Measurements from ENCODE around the gene CEACAM5. TPM values are rescaled to one million over a fixed set of nuclear protein-coding genes. Genes with fewer than 3 reads are reported as not detected.
"Not testable (repeated sequence)": the region's sequence is repeated elsewhere in the genome, so short reads cannot be mapped to it uniquely, and the experiment has no call there.

CEACAM5 gene
- polyA plus RNA-seq, 12 donors, result 0.05 to 23.2 (median 0.21) TPM; not detected in 5

GRCh38 chr19:41699968-41700323 lies 8.5 kb upstream of the CEACAM5 start:
- no peak for DNase-seq

- no peak for DNase-seq
These were observed 7.8 kb upstream of the CEACAM5 start for GRCh38 chr19:41700381-41701195.

- DNase-seq, result no peak
These were observed 6.9 kb upstream of the CEACAM5 start for GRCh38 chr19:41701401-41702075.

GRCh38 chr19:41702171-41702651 lies 6.2 kb upstream of the CEACAM5 start:
- no peak for DNase-seq

GRCh38 chr19:41703602-41704293 lies 4.7 kb upstream of the CEACAM5 start:
- no peak for DNase-seq

- no peak for DNase-seq
These were observed 2.8 kb upstream of the CEACAM5 start for GRCh38 chr19:41705393-41706174.

- no peak for DNase-seq
These were observed 1.5 kb upstream of the CEACAM5 start for GRCh38 chr19:41706741-41707501.

GRCh38 chr19:41707502-41707812 lies 969 bp upstream of the CEACAM5 start:
- DNase-seq, result no peak

- no peak for DNase-seq
These were observed 505 bp upstream of the CEACAM5 start for GRCh38 chr19:41707871-41708371.

GRCh38 chr19:41709516-41709915 lies 1.1 kb downstream of the CEACAM5 start:
- DNase-seq, result not testable (repeated sequence)

GRCh38 chr19:41709951-41710645 lies 1.7 kb downstream of the CEACAM5 start:
- DNase-seq, result no peak

- DNase-seq, result no peak
These were observed 3.2 kb downstream of the CEACAM5 start for GRCh38 chr19:41711376-41712261.

- no peak for DNase-seq
These were observed 6.2 kb downstream of the CEACAM5 start for GRCh38 chr19:41714598-41714997.

GRCh38 chr19:41718761-41719160 lies 10.3 kb downstream of the CEACAM5 start:
- no peak for DNase-seq

- DNase-seq, result no peak
These were observed 11.7 kb downstream of the CEACAM5 start for GRCh38 chr19:41720103-41720502.

- DNase-seq, result no peak
These were observed 18.1 kb downstream of the CEACAM5 start for GRCh38 chr19:41726493-41726892.

GRCh38 chr19:41734156-41734555 lies 25.7 kb downstream of the CEACAM5 start:
- no peak for DNase-seq

GRCh38 chr19:41734585-41734984 lies 26.2 kb downstream of the CEACAM5 start:
- no peak for DNase-seq

- DNase-seq, result no peak
These were observed 26.7 kb downstream of the CEACAM5 start for GRCh38 chr19:41735071-41735600.

All from muscle of arm (tissue), 12 donors.